Tibial artery (tissue), 4 donors: Measurements from ENCODE around the gene ZC3H12D.
"Not testable (repeated sequence)": the region's sequence is repeated elsewhere in the genome, so short reads cannot be mapped to it uniquely, and the experiment has no call there.

Experiments used
- DNase-seq, 2 donors: peaks; one replicate each; pipeline ENCODE4 v3.0.0-alpha.2; 2019
- H3K27ac ChIP-seq, 2 donors: fragments of 200-600 bp; sonication (generic) in 1 of 2; 1 replicate in 1 of 2; 2 replicates in 1 of 2; pipeline ENCODE4 v1.5.1; 2018 to 2019; ENCODE audit warnings: mild to moderate bottlenecking in 1 of 2
- H3K27me3 ChIP-seq, 2 donors: fragments of 200-600 bp; sonication (generic) in 1 of 2; one replicate each; pipeline versions ENCODE4 v1.5.1 to v1.6.0; 2016 to 2019
- H3K36me3 ChIP-seq, 3 donors: fragments of 200-600 bp; sonication (generic) in 2 of 3; one replicate each; pipeline ENCODE4 v1.5.1; 2016 to 2019; ENCODE audit warnings: mild to moderate bottlenecking in 2 of 3
- H3K4me1 ChIP-seq, 4 donors: fragments of 200-600 bp; sonication (generic) in 2 of 4; 1 replicate in 3 of 4; 2 replicates in 1 of 4; pipeline ENCODE4 v1.5.1; 2016 to 2019
- H3K4me3 ChIP-seq, 2 donors: fragments of 200-600 bp; sonication (generic) in 1 of 2; 1 replicate in 1 of 2; 2 replicates in 1 of 2; pipeline ENCODE4 v1.5.1; 2018 to 2019; ENCODE audit warnings: mild to moderate bottlenecking in 2 of 2
- H3K9me3 ChIP-seq, 3 donors: fragments of 200-600 bp; sonication (generic) in 1 of 3; one replicate each; pipeline ENCODE4 v1.5.1; 2016 to 2019
- intact Hi-C: fragments of 100-400 bp; cut with DNase I; formaldehyde crosslinking; loops from one replicate; pipeline ENCODE4 v1.15.0; 2023; ENCODE audit warnings: low total_unique reads
- TF ChIP-seq, protein P1 (sequence below), 2 experiments: fragments of 200-600 bp in 1 of 2; fragments of 450-650 bp in 1 of 2; IDR thresholded peaks; one replicate each; pipeline ENCODE4 v1.5.1; 2017 to 2019; ENCODE audit warnings: antibody characterized with exemption in 2 of 2, mild to moderate bottlenecking in 1 of 2, moderate library complexity in 1 of 2

ZC3H12D gene

GRCh38 chr6:149445573-149445972, 39.2 kb downstream of the ZC3H12D start:
- Histone ChIP-seq H3K27ac (no peak overlapping the region), H3K4me3 (no peak overlapping the region), H3K9me3 (no peaks in the 10 kb centered on the region), H3K27me3 (peaks cover 0 to 67% of the 10 kb centered on the region in 2 donors), H3K36me3 (no peaks in the 10 kb centered on the region), H3K4me1 (peaks cover 0 to 15% (median 9%) of the 10 kb centered on the region in 4 donors)
- intact Hi-C loops, result no loop called here
- DNase-seq, result no peak
- TF ChIP-seq, protein P1, sequence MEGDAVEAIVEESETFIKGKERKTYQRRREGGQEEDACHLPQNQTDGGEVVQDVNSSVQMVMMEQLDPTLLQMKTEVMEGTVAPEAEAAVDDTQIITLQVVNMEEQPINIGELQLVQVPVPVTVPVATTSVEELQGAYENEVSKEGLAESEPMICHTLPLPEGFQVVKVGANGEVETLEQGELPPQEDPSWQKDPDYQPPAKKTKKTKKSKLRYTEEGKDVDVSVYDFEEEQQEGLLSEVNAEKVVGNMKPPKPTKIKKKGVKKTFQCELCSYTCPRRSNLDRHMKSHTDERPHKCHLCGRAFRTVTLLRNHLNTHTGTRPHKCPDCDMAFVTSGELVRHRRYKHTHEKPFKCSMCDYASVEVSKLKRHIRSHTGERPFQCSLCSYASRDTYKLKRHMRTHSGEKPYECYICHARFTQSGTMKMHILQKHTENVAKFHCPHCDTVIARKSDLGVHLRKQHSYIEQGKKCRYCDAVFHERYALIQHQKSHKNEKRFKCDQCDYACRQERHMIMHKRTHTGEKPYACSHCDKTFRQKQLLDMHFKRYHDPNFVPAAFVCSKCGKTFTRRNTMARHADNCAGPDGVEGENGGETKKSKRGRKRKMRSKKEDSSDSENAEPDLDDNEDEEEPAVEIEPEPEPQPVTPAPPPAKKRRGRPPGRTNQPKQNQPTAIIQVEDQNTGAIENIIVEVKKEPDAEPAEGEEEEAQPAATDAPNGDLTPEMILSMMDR (IDR thresholded peaks at IDR 0.05), result no peak

DNA sequence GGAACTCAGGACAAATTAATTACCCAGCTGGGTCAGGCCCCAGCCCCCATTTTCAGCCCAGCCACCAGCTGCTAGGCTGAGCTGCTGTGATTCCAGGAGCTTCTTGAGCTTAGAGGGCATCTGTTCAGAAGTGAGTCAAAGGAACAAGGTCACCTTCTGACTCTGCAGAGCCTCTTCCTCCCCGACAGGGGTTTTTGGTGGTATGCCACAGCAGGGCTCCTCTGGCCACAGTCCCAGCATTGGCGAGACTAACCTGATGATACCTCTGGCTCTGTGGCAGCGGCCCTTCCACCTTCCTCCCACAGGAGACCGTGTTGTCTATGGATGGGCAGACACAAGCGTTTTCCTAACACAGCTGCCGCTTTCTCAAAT, 39.7 kb downstream of the ZC3H12D start:
- DNase-seq, result no peak
- Histone ChIP-seq H3K4me3 (no peak overlapping the region), H3K9me3 (no peaks in the 10 kb centered on the region), H3K27me3 (peaks cover 0 to 66% of the 10 kb centered on the region in 2 donors), H3K27ac (no peak overlapping the region), H3K36me3 (no peaks in the 10 kb centered on the region), H3K4me1 (peaks cover 0 to 10% (median 6%) of the 10 kb centered on the region in 4 donors)
- TF ChIP-seq, protein P1 (IDR thresholded peaks at IDR 0.05), result no peak
- intact Hi-C loops, result no loop called here

GRCh38 chr6:149444360-149445094, 40.3 kb downstream of the ZC3H12D start:
- DNase-seq, result peak in 1 of 2 donors; percentile 42
- H3K9me3 ChIP-seq, H3K4me3 ChIP-seq, H3K36me3 ChIP-seq, H3K4me1 ChIP-seq, intact Hi-C loops, H3K27ac ChIP-seq: not testable (repeated sequence)
- H3K27me3 ChIP-seq, result peaks cover 0 to 67% of the 10 kb centered on the region in 2 donors

- Histone ChIP-seq H3K4me3 (no peak overlapping the region), H3K27ac (no peak overlapping the region), H3K9me3 (no peaks in the 10 kb centered on the region), H3K4me1 (peaks cover 0 to 10% (median 6%) of the 10 kb centered on the region in 4 donors), H3K27me3 (peaks cover 0 to 60% of the 10 kb centered on the region in 2 donors), H3K36me3 (no peaks in the 10 kb centered on the region)
- intact Hi-C loops, result no loop called here
- TF ChIP-seq, protein P1 (IDR thresholded peaks at IDR 0.05), result no peak
- DNase-seq, result no peak
Observed at GRCh38 chr6:149443411-149444181, 41.2 kb downstream of the ZC3H12D start.

- DNase-seq, result no peak
- H3K36me3 ChIP-seq, result no peaks in the 10 kb centered on the region
- intact Hi-C loops, result no loop called here
- peaks cover 0 to 10% (median 6%) of the 10 kb centered on the region in 4 donors for H3K4me1 ChIP-seq
- TF ChIP-seq, protein P1 (IDR thresholded peaks at IDR 0.05), result no peak
- H3K9me3 ChIP-seq, result no peaks in the 10 kb centered on the region
- H3K4me3 ChIP-seq, result no peak overlapping the region
- H3K27ac ChIP-seq, result no peak overlapping the region
- H3K27me3 ChIP-seq, result peaks cover 0 to 46% of the 10 kb centered on the region in 2 donors
Observed at GRCh38 chr6:149441740-149442139, 43.1 kb downstream of the ZC3H12D start.
